Mesenchymal stem cell (in vitro differentiated cells and primary cell): ENCODE data around the gene NUDT22.

Experiments used
- DNase-seq: peaks from one replicate; pipeline ENCODE4 v3.0.0-alpha.2; 2013
- H2AFZ ChIP-seq: one replicate; pipeline ENCODE4 v1.6.1; 2013; ENCODE audit warnings: low read depth, mild to moderate bottlenecking, control low read depth, inconsistent platforms, low read length, moderate library complexity
- H2AK5ac ChIP-seq: 2 replicates; pipeline ENCODE4 v1.6.1; 2013; ENCODE audit warnings: low read length, moderate library complexity, mild to moderate bottlenecking, inconsistent platforms; ENCODE audit not compliant: severe bottlenecking
- H2BK120ac ChIP-seq: one replicate; pipeline ENCODE4 v1.6.1; 2013; ENCODE audit warnings: low read depth, mild to moderate bottlenecking, inconsistent platforms, low read length, moderate library complexity
- H2BK12ac ChIP-seq, 2 experiments: one replicate each; pipeline ENCODE4 v1.6.1; 2013; ENCODE audit warnings: inconsistent platforms in 2 of 2, low read length in 2 of 2, mild to moderate bottlenecking in 2 of 2, moderate library complexity in 2 of 2, control low read depth in 1 of 2
- H2BK15ac ChIP-seq: one replicate; pipeline ENCODE4 v1.6.1; 2013; ENCODE audit warnings: mild to moderate bottlenecking, low read depth, inconsistent platforms; ENCODE audit not compliant: poor library complexity, severe bottlenecking
- H2BK5ac ChIP-seq: 2 replicates; pipeline ENCODE4 v1.6.1; 2013; ENCODE audit warnings: low read depth, mild to moderate bottlenecking, low read length, control low read depth, inconsistent platforms; ENCODE audit not compliant: poor library complexity, severe bottlenecking
- H3K14ac ChIP-seq, 2 experiments: one replicate each; pipeline ENCODE4 v1.6.1; 2013; ENCODE audit warnings: inconsistent platforms in 2 of 2, low read length in 2 of 2, control low read depth in 1 of 2, mild to moderate bottlenecking in 1 of 2, moderate library complexity in 1 of 2
- H3K18ac ChIP-seq, 2 experiments: one replicate each; pipeline ENCODE4 v1.6.1; 2013; ENCODE audit warnings: inconsistent platforms in 2 of 2, low read length in 2 of 2, control low read depth in 1 of 2, low read depth in 1 of 2, mild to moderate bottlenecking in 1 of 2
- H3K23ac ChIP-seq, 2 experiments: one replicate each; pipeline ENCODE4 v1.6.1; 2013; ENCODE audit warnings: inconsistent platforms in 2 of 2, low read length in 2 of 2, mild to moderate bottlenecking in 2 of 2, moderate library complexity in 2 of 2, control low read depth in 1 of 2
- H3K27ac ChIP-seq: 2 replicates; pipeline ENCODE4 v1.5.1; 2013; ENCODE audit warnings: mild to moderate bottlenecking, moderate library complexity, low read length, control low read depth, inconsistent platforms; ENCODE audit not compliant: poor library complexity, severe bottlenecking
- H3K27me3 ChIP-seq, 2 experiments: 2 replicates each; pipeline versions ENCODE4 v1.6.1 to v1.7.0; 2013; ENCODE audit warnings: low read length in 2 of 2, mild to moderate bottlenecking in 2 of 2, moderate library complexity in 2 of 2, control low read depth in 1 of 2, inconsistent platforms in 1 of 2; ENCODE audit not compliant: control insufficient read depth in 1 of 2, insufficient read depth in 1 of 2
- H3K36me3 ChIP-seq, 2 experiments: 2 replicates each; pipeline versions ENCODE4 v1.6.1 to v1.7.0; 2013; ENCODE audit warnings: low read length in 2 of 2, control low read depth in 1 of 2, inconsistent platforms in 1 of 2, low read depth in 1 of 2, mild to moderate bottlenecking in 1 of 2; ENCODE audit not compliant: insufficient read depth in 2 of 2, control insufficient read depth in 1 of 2
- H3K4ac ChIP-seq, 2 experiments: one replicate each; pipeline ENCODE4 v1.6.1; 2013; ENCODE audit warnings: inconsistent platforms in 2 of 2, low read length in 2 of 2, mild to moderate bottlenecking in 2 of 2, moderate library complexity in 2 of 2, control low read depth in 1 of 2, low read depth in 1 of 2
- H3K4me1 ChIP-seq: 2 replicates; pipeline ENCODE4 v1.6.1; 2013; ENCODE audit warnings: low read depth, low read length, control low read depth; ENCODE audit not compliant: control insufficient read depth, insufficient read depth
- H3K4me2 ChIP-seq: 2 replicates; pipeline ENCODE4 v1.6.1; 2013; ENCODE audit warnings: low read length, mild to moderate bottlenecking, inconsistent platforms; ENCODE audit not compliant: poor library complexity, severe bottlenecking
- H3K4me3 ChIP-seq, 2 experiments: 2 replicates each; pipeline versions ENCODE4 v1.5.1 to v1.7.0; 2013; ENCODE audit warnings: low read length in 2 of 2, mild to moderate bottlenecking in 2 of 2, control low read depth in 1 of 2, low read depth in 1 of 2; ENCODE audit not compliant: insufficient read depth in 1 of 2
- H3K79me1 ChIP-seq: replicated peaks from 2 replicates; pipeline ENCODE4 v1.6.1; 2013; ENCODE audit warnings: mild to moderate bottlenecking, control low read depth, low read length, inconsistent platforms; ENCODE audit not compliant: poor library complexity, severe bottlenecking
- H3K9ac ChIP-seq: 2 replicates; pipeline ENCODE4 v1.7.0; 2013; ENCODE audit warnings: mild to moderate bottlenecking, low read length, moderate library complexity
- H3K9me3 ChIP-seq: 2 replicates; pipeline ENCODE4 v1.7.0; 2013; ENCODE audit warnings: mild to moderate bottlenecking, low read length; ENCODE audit not compliant: control insufficient read depth
- H4K8ac ChIP-seq: one replicate; pipeline ENCODE4 v1.6.1; 2013; ENCODE audit warnings: inconsistent platforms, mild to moderate bottlenecking, low read length, moderate library complexity
- H4K91ac ChIP-seq: one replicate; pipeline ENCODE4 v1.6.1; 2013; ENCODE audit warnings: mild to moderate bottlenecking, low read length, inconsistent platforms
- WGBS: methylation state at CpG from one replicate; pipeline ENCODE4 v1.1.7; 2013; ENCODE audit warnings: mixed read lengths; 5-methylcytosine and 5-hydroxymethylcytosine counted together

The NUDT22 gene

GRCh38 chr11:64207256-64208085, 18.6 kb upstream of the NUDT22 start:
- peaks cover 12% of the 10 kb centered on the region for H3K79me1 ChIP-seq
- peak overlapping the region; percentile 97 for H4K91ac ChIP-seq
- peak overlapping the region in 1 of 2 experiments; percentile 65 for H3K4me3 ChIP-seq
- H2AK5ac ChIP-seq: peak overlapping the region; percentile 54
- no peak overlapping the region for H3K4me2 ChIP-seq
- H3K18ac ChIP-seq: peak overlapping the region; percentile 85 to 97
- no peak overlapping the region for H3K23ac ChIP-seq
- peak overlapping the region; percentile 70 for H3K9ac ChIP-seq
- H4K8ac ChIP-seq: peak overlapping the region; percentile 98
- H2BK5ac ChIP-seq: no peak overlapping the region
- H3K36me3 ChIP-seq: peaks cover 46 to 73% of the 10 kb centered on the region in 2 experiments
- peak; percentile 81 for DNase-seq
- H2AFZ ChIP-seq: peak overlapping the region; percentile 66
- H3K9me3 ChIP-seq: no peaks in the 10 kb centered on the region
- WGBS: 53% methylated on average over 26 of the region's 30 CpGs
- H3K4ac ChIP-seq: peak overlapping the region; percentile 77 to 81
- H3K4me1 ChIP-seq: peaks cover 31% of the 10 kb centered on the region
- H2BK120ac ChIP-seq: peak overlapping the region; percentile 77
- H3K27me3 ChIP-seq: no peaks in the 10 kb centered on the region
- H3K14ac ChIP-seq: peak overlapping the region in 1 of 2 experiments; percentile 91
- H2BK15ac ChIP-seq: peak overlapping the region; percentile 87
- peak overlapping the region; percentile 62 for H3K27ac ChIP-seq
- peak overlapping the region; percentile 75 to 78 for H2BK12ac ChIP-seq

DNA sequence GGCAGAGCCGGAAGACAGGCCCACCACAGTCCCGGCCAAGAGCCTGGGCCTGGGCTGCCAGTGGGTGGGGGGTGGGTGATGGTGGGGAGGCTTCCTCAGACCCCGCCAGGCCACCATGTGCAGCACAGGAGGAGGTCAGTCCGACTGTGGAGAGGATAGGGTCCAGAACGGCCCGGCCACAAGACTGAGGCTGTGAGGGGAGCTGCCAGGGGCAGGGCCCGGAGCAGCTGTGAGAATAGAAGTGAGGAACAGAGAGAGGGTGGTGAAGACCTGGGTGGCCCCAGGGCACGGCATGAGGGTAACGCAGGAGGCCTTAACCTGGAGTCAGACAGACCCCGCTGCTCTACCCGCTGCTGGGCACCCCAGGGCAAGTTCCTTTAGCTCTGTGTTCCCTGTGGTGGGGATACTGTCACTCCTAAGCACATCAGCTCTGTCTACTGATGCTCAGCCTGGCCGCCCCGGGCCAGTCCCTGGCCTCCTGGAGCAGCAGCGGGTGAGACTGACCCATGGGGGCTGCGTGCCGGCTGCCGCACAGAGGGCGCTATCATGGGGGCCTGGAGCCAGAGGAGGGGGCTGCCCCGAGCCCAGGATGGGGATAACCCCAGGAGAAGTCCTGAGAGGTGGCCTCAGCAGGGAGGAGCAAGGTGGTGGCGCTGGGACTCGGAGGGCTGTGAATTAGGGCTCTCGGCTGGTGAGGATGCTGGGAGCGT, 17.8 kb upstream of the NUDT22 start:
- peak overlapping the region; percentile 60 for H2BK15ac ChIP-seq
- H3K4me2 ChIP-seq: no peak overlapping the region
- H2BK120ac ChIP-seq: peak overlapping the region; percentile 77
- peaks cover 31% of the 10 kb centered on the region for H3K4me1 ChIP-seq
- peak overlapping the region; percentile 62 for H3K27ac ChIP-seq
- H4K8ac ChIP-seq: peak overlapping the region; percentile 98
- H3K4ac ChIP-seq: peak overlapping the region; percentile 77 to 81
- peaks cover 12% of the 10 kb centered on the region for H3K79me1 ChIP-seq
- no peak overlapping the region for H2BK5ac ChIP-seq
- H3K18ac ChIP-seq: peak overlapping the region; percentile 85 to 97
- H2AK5ac ChIP-seq: peak overlapping the region; percentile 80
- H2AFZ ChIP-seq: peak overlapping the region; percentile 66
- 87% methylated on average over 23 of the region's 23 CpGs for WGBS
- DNase-seq: no peak
- H3K14ac ChIP-seq: peak overlapping the region in 1 of 2 experiments; percentile 56
- peak overlapping the region; percentile 70 for H3K9ac ChIP-seq
- no peaks in the 10 kb centered on the region for H3K9me3 ChIP-seq
- peak overlapping the region in 1 of 2 experiments; percentile 65 for H3K4me3 ChIP-seq
- H3K23ac ChIP-seq: no peak overlapping the region
- no peaks in the 10 kb centered on the region for H3K27me3 ChIP-seq
- H3K36me3 ChIP-seq: peaks cover 39 to 66% of the 10 kb centered on the region in 2 experiments
- peak overlapping the region; percentile 97 for H4K91ac ChIP-seq
- H2BK12ac ChIP-seq: peak overlapping the region; percentile 69 to 78

GRCh38 chr11:64208796-64209562, 17.1 kb upstream of the NUDT22 start:
- H3K14ac ChIP-seq: no peak overlapping the region
- H2BK15ac ChIP-seq: peak overlapping the region; percentile 44
- no peak overlapping the region for H3K18ac ChIP-seq
- DNase-seq: no peak
- H4K91ac ChIP-seq: peak overlapping the region; percentile 97
- no peak overlapping the region for H3K4me2 ChIP-seq
- peak overlapping the region; percentile 15 to 34 for H2BK12ac ChIP-seq
- H3K9ac ChIP-seq: no peak overlapping the region
- H3K4me3 ChIP-seq: peak overlapping the region in 1 of 2 experiments; percentile 65
- H3K27ac ChIP-seq: no peak overlapping the region
- H2BK120ac ChIP-seq: no peak overlapping the region
- peak overlapping the region; percentile 37 for H2AK5ac ChIP-seq
- peak overlapping the region in 1 of 2 experiments; percentile 81 for H3K4ac ChIP-seq
- 94% methylated on average over 18 of the region's 18 CpGs for WGBS
- peaks cover 30% of the 10 kb centered on the region for H3K4me1 ChIP-seq
- H2BK5ac ChIP-seq: no peak overlapping the region
- no peak overlapping the region for H2AFZ ChIP-seq
- H4K8ac ChIP-seq: peak overlapping the region; percentile 62
- no peaks in the 10 kb centered on the region for H3K9me3 ChIP-seq
- H3K23ac ChIP-seq: no peak overlapping the region
- H3K27me3 ChIP-seq: no peaks in the 10 kb centered on the region
- peaks cover 12% of the 10 kb centered on the region for H3K79me1 ChIP-seq
- peaks cover 31 to 59% of the 10 kb centered on the region in 2 experiments for H3K36me3 ChIP-seq
